Dedifferentiated amniotic fluid mesenchymal stem cell (primary cell): ENCODE results near the gene CORT.
"Not testable (repeated sequence)": the region's sequence is repeated elsewhere in the genome, so short reads cannot be mapped to it uniquely, and the experiment has no call there.

ENCODE experiments used
- DNase-seq: peaks from one replicate; pipeline ENCODE4 v3.0.0-alpha.2; 2016; ENCODE audit errors: extremely low spot score

Gene CORT

GRCh38 chr1:10438677-10439163 is 11.1 kb upstream of the CORT start:
- no peak for DNase-seq

GRCh38 chr1:10440305-10440704 is 9.5 kb upstream of the CORT start:
- DNase-seq = no peak

- DNase-seq = no peak
Observed at GRCh38 chr1:10440794-10441193, 9.0 kb upstream of the CORT start.

- no peak for DNase-seq
Observed at GRCh38 chr1:10444248-10444647, 5.6 kb upstream of the CORT start.

GRCh38 chr1:10444795-10445397 is 4.9 kb upstream of the CORT start:
- no peak for DNase-seq

- no peak for DNase-seq
Observed at GRCh38 chr1:10446790-10447422, 2.9 kb upstream of the CORT start.

- no peak for DNase-seq
Observed at GRCh38 chr1:10450156-10450814, 454 bp downstream of the CORT start.

GRCh38 chr1:10450836-10451235 is 1.0 kb downstream of the CORT start:
- no peak for DNase-seq

GRCh38 chr1:10451287-10451686 is 1.5 kb downstream of the CORT start:
- peak; percentile 45 for DNase-seq

GRCh38 chr1:10456048-10456447 is 6.2 kb downstream of the CORT start:
- DNase-seq = no peak

GRCh38 chr1:10456661-10457060 is 6.8 kb downstream of the CORT start:
- no peak for DNase-seq

GRCh38 chr1:10457462-10457861 is 7.6 kb downstream of the CORT start:
- DNase-seq = not testable (repeated sequence)

GRCh38 chr1:10457875-10458274 is 8.0 kb downstream of the CORT start:
- DNase-seq = no peak

- peak; percentile 39 for DNase-seq
Observed at GRCh38 chr1:10459184-10459583, 9.4 kb downstream of the CORT start.

- no peak for DNase-seq
Observed at GRCh38 chr1:10467078-10467477, 17.2 kb downstream of the CORT start.

- DNase-seq = no peak
Observed at GRCh38 chr1:10470043-10470442, 20.2 kb downstream of the CORT start.

- no peak for DNase-seq
Observed at GRCh38 chr1:10471411-10472219, 21.8 kb downstream of the CORT start.

GRCh38 chr1:10472220-10473144 is 22.7 kb downstream of the CORT start, which contains the start of gene DFFA:
TSS of gene DFFA (minus strand) at chr1:10472529. CDS start at chr1:10472458, 71 bp downstream.
- DNase-seq = peak; percentile 97

GRCh38 chr1:10473145-10473765 is 23.4 kb downstream of the CORT start:
- no peak for DNase-seq

- not testable (repeated sequence) for DNase-seq
Observed at GRCh38 chr1:10474309-10474612, 24.4 kb downstream of the CORT start.
